B cell (primary cell): ENCODE results near the gene FAM184A. TPM values are rescaled to one million over a fixed set of nuclear protein-coding genes. Genes with fewer than 3 reads are reported as not detected.

Source experiments
- ATAC-seq: fragments of 200-7000 bp; cut with Tn5 transposase; one replicate; pipeline ENCODE4 v1.10.0; 2021; ENCODE audit warnings: low read depth, mild to moderate bottlenecking, moderate number of reproducible peaks, moderate library complexity
- CTCF ChIA-PET: fragments of 350-600 bp; sonication (Branson Sonifier 250); formaldehyde crosslinking; loops from one replicate; lab custom pipeline; 2021; ENCODE audit warnings: antibody characterized with exemption, inconsistent platforms; lab: Charles Lee
- POLR2A ChIA-PET: fragments of 350-600 bp; sonication (Branson Sonifier 250); formaldehyde crosslinking; loops from one replicate; lab custom pipeline; 2021; ENCODE audit warnings: antibody characterized with exemption; lab: Charles Lee
- DNase-seq: peaks from one replicate; pipeline ENCODE4 v3.0.0; 2013
- H2AFZ ChIP-seq: 2 replicates; pipeline ENCODE4 v1.6.1; 2012; ENCODE audit warnings: mild to moderate bottlenecking, low read depth, low read length; ENCODE audit not compliant: insufficient read depth, poor library complexity, severe bottlenecking
- H3K27ac ChIP-seq, 2 donors: 1 replicate in 1 of 2; 2 replicates in 1 of 2; pipeline ENCODE4 v1.5.1; 2012 to 2013; ENCODE audit warnings: low read length in 2 of 2, mild to moderate bottlenecking in 2 of 2, moderate library complexity in 1 of 2
- H3K27me3 ChIP-seq, 4 experiments: fragments of 200-600 bp in 1 of 4; sonication (generic) in 1 of 4; replicated peaks in 1 of 4; 1 replicate in 2 of 4; 2 replicates in 2 of 4; pipeline versions ENCODE4 v1.6.1 to v1.7.0; 2013 to 2016; ENCODE audit warnings: low read length in 3 of 4, mild to moderate bottlenecking in 2 of 4, mixed read lengths in 1 of 4, moderate library complexity in 1 of 4; ENCODE audit not compliant: insufficient read depth in 4 of 4, control insufficient read depth in 3 of 4; ENCODE audit errors: control extremely low read depth in 1 of 4
- H3K36me3 ChIP-seq, 2 experiments: replicated peaks in 1 of 2; 1 replicate in 1 of 2; 2 replicates in 1 of 2; pipeline versions ENCODE4 v1.6.1 to v1.7.1; 2013; ENCODE audit warnings: low read length in 1 of 2; ENCODE audit not compliant: insufficient read depth in 2 of 2, control insufficient read depth in 1 of 2; ENCODE audit errors: control extremely low read depth in 1 of 2, extremely low read depth in 1 of 2
- H3K4me1 ChIP-seq, 2 donors: fragments of 200-600 bp in 1 of 2; sonication (generic) in 1 of 2; 1 replicate in 1 of 2; 2 replicates in 1 of 2; pipeline versions ENCODE4 v1.5.1 to v1.6.1; 2013 to 2017; ENCODE audit warnings: low read length in 2 of 2; ENCODE audit not compliant: control insufficient read depth in 2 of 2, insufficient read depth in 2 of 2
- H3K4me2 ChIP-seq: replicated peaks from 2 replicates; pipeline ENCODE3; 2012; ENCODE audit warnings: mild to moderate bottlenecking, low read depth, low read length; ENCODE audit not compliant: poor library complexity, severe bottlenecking
- H3K4me3 ChIP-seq, 5 experiments: fragments of 200-600 bp in 1 of 5; sonication (generic) in 1 of 5; 1 replicate in 3 of 5; 2 replicates in 2 of 5; pipeline versions ENCODE4 v1.5.1 to v1.7.0; 2011 to 2016; ENCODE audit warnings: low read length in 4 of 5, mild to moderate bottlenecking in 4 of 5, low read depth in 2 of 5, control low read depth in 1 of 5, moderate library complexity in 1 of 5; ENCODE audit not compliant: insufficient read depth in 1 of 5; ENCODE audit errors: control extremely low read depth in 1 of 5, extremely low read depth in 1 of 5
- H3K79me2 ChIP-seq: fragments of 200-600 bp; sonication (generic); one replicate; pipeline ENCODE4 v1.6.0; 2016; ENCODE audit warnings: low read length; ENCODE audit not compliant: control insufficient read depth, insufficient read depth
- H3K9ac ChIP-seq: fragments of 200-600 bp; sonication (generic); 2 replicates; pipeline ENCODE4 v1.6.1; 2017; ENCODE audit warnings: mild to moderate bottlenecking, low read length, moderate library complexity
- H3K9me3 ChIP-seq, 3 donors: one replicate each; pipeline versions ENCODE4 v1.6.1 to v1.7.1; 2013; ENCODE audit warnings: low read length in 2 of 3; ENCODE audit not compliant: control insufficient read depth in 2 of 3, insufficient read depth in 1 of 3; ENCODE audit errors: control extremely low read depth in 1 of 3
- H4K20me1 ChIP-seq: 2 replicates; pipeline ENCODE4 v1.6.0; 2012; ENCODE audit warnings: mild to moderate bottlenecking, low read length; ENCODE audit not compliant: insufficient read depth, control insufficient read depth, poor library complexity, severe bottlenecking
- H3K27ac Mint-ChIP-seq: one replicate; pipeline ENCODE4 v1.8.0; 2021; ENCODE audit warnings: mixed read lengths
- H3K27me3 Mint-ChIP-seq: one replicate; pipeline ENCODE4 v1.8.0; 2021; ENCODE audit warnings: mixed read lengths
- H3K4me1 Mint-ChIP-seq: one replicate; pipeline ENCODE4 v1.8.0; 2021; ENCODE audit warnings: mixed read lengths
- H3K4me3 Mint-ChIP-seq: one replicate; pipeline ENCODE4 v1.8.0; 2021; ENCODE audit warnings: mixed read lengths
- H3K9me3 Mint-ChIP-seq: one replicate; pipeline ENCODE4 v1.8.0; 2022; ENCODE audit warnings: mixed read lengths; ENCODE audit not compliant: insufficient read depth
- CTCF ChIP-seq: fragments of 200-600 bp; IDR thresholded peaks from one replicate; pipeline ENCODE4 v1.8.0; 2022; ENCODE audit warnings: antibody characterized with exemption, mild to moderate bottlenecking
- EZH2 ChIP-seq: IDR thresholded peaks from 2 replicates; pipeline ENCODE4 v1.6.1; 2012; ENCODE audit warnings: borderline replicate concordance, low read depth, mild to moderate bottlenecking, moderate library complexity, low read length; ENCODE audit not compliant: insufficient read depth, poor library complexity, severe bottlenecking
- WGBS: methylation state at CpG from one replicate; pipeline ENCODE4 v1.1.5; 2013; ENCODE audit warnings: missing lambda C conversion rate; ENCODE audit not compliant: insufficient coverage; 5-methylcytosine and 5-hydroxymethylcytosine counted together
- intact Hi-C: fragments of 100-400 bp; cut with micrococcal nuclease; formaldehyde crosslinking; loops from one replicate; pipeline ENCODE4 v1.10.0; 2022
- polyA plus RNA-seq: library from polyadenylated mRNA; depleted of rRNA; stranded (reverse); fragments of >200 nt; gene quantifications from 2 replicates; pipeline ENCODE4 v1.2.3, GENCODE V29; 2012
- total RNA-seq, 2 donors: library from RNA; stranded (reverse); fragments of 120-200 nt in 1 of 2; gene quantifications; 1 replicate in 1 of 2; 2 replicates in 1 of 2; pipeline versions ENCODE4 v1.2.3 to v1.2.4, GENCODE V29; 2013 to 2022

Gene FAM184A
- total and polyA plus RNA-seq, 2 donors (not counting 1 experiment from before 2014, with no cell fraction given): 0.07 to 0.54 TPM

- ChIA-PET POLR2A (no interaction called here), CTCF (interaction anchor here (0.6 kb wide), 1 partner anchor 56 kb away, joined by 3 read pairs; no protein-coding TSS in a partner anchor)
- Histone ChIP-seq H4K20me1 (no peaks in the 10 kb centered on the region), H3K27me3 (peaks cover 2 to 20% (median 15%) of the 10 kb centered on the region in 4 experiments), H3K27ac (no peak overlapping the region), H3K79me2 (no peaks in the 10 kb centered on the region), H3K36me3 (no peaks in the 10 kb centered on the region), H3K4me2 (no peak overlapping the region), H3K4me1 (peaks cover 6% of the 10 kb centered on the region in 2 donors), H2AFZ (no peak overlapping the region), H3K9me3 (peaks cover 0 to 4% (median 0%) of the 10 kb centered on the region in 3 donors), H3K9ac (no peak overlapping the region), H3K4me3 (no peak overlapping the region)
- TF ChIP-seq CTCF: no peak
- TF ChIP-seq EZH2: no peak
- Mint-ChIP-seq H3K27ac (no peak overlapping the region), H3K27me3 (peaks cover 30% of the 10 kb centered on the region), H3K4me1 (peaks cover 6% of the 10 kb centered on the region), H3K9me3 (no peaks in the 10 kb centered on the region), H3K4me3 (no peak overlapping the region)
- 100% methylated on average over 1 of the region's 4 CpGs for WGBS
- intact Hi-C loops: loop anchor here (10.0 kb wide), 1 partner anchor 139 kb away; the partner anchor contains the start of gene MCM9
- DNase-seq (no peak), ATAC-seq (no peak)
These were observed 5.0 kb downstream of the FAM184A start for GRCh38 chr6:119073307-119074051.

- Histone ChIP-seq H3K9me3 (no peaks in the 10 kb centered on the region), H3K4me3 (no peak overlapping the region), H3K9ac (no peak overlapping the region), H3K27ac (no peak overlapping the region), H3K79me2 (no peaks in the 10 kb centered on the region), H3K36me3 (no peaks in the 10 kb centered on the region), H3K4me2 (no peak overlapping the region), H3K4me1 (no peaks in the 10 kb centered on the region), H3K27me3 (peaks cover 0 to 8% (median 7%) of the 10 kb centered on the region in 4 experiments), H4K20me1 (no peaks in the 10 kb centered on the region), H2AFZ (no peak overlapping the region)
- DNase-seq (no peak), ATAC-seq (no peak)
- intact Hi-C loops: loop anchor here (10.0 kb wide), 1 partner anchor 137 kb away; the partner anchor contains the start of gene MCM9
- Mint-ChIP-seq H3K27me3 (peaks cover 18% of the 10 kb centered on the region), H3K4me1 (no peaks in the 10 kb centered on the region), H3K27ac (no peak overlapping the region), H3K4me3 (no peak overlapping the region), H3K9me3 (no peaks in the 10 kb centered on the region)
- TF ChIP-seq EZH2: no peak
- TF ChIP-seq CTCF: no peak
- CTCF ChIA-PET: no interaction called here
- WGBS: no CpG with 5 or more reads among the region's 2 CpGs
- POLR2A ChIA-PET: no interaction called here
These were observed 6.9 kb downstream of the FAM184A start for GRCh38 chr6:119071576-119071975.
